H1 (cell line): ENCODE measurements around the gene DPYSL3. TPM values are rescaled to one million over a fixed set of nuclear protein-coding genes. Genes with fewer than 3 reads are reported as not detected.

ENCODE experiments used
- CTCF ChIA-PET: fragments of 300-600 bp; sonication (Branson Sonifier 250); formaldehyde crosslinking; loops from one replicate; lab custom pipeline; 2021; ENCODE audit not compliant: partially characterized antibody; lab: Charles Lee
- POLR2A ChIA-PET: fragments of 300-600 bp; sonication (Branson Sonifier 250); formaldehyde crosslinking; loops from one replicate; lab custom pipeline; 2021; ENCODE audit warnings: inconsistent platforms; ENCODE audit not compliant: partially characterized antibody; lab: Charles Lee
- DNase-seq, 2 experiments: peaks; one replicate each; pipeline versions ENCODE4 v3.0.0 to v3.0.0-alpha.2; 2010 to 2022; ENCODE audit warnings: low spot score in 2 of 2, low read depth in 1 of 2, mixed read lengths in 1 of 2
- FAIRE-seq: peaks from 2 replicates; lab custom pipeline; 2011; peaks lifted over from hg19 to GRCh38; lab: Jason Lieb, UNC
- H2AFZ ChIP-seq: 2 replicates; pipeline ENCODE4 v1.8.1; 2012; ENCODE audit warnings: low read length, inconsistent platforms
- H2AK5ac ChIP-seq: 2 replicates; pipeline ENCODE4 v1.6.1; 2013; ENCODE audit warnings: low read depth, low read length
- H2BK120ac ChIP-seq: replicated peaks from 2 replicates; pipeline ENCODE3; 2013; ENCODE audit warnings: low read depth, low read length, inconsistent platforms
- H2BK12ac ChIP-seq: 2 replicates; pipeline ENCODE4 v1.6.1; 2013; ENCODE audit warnings: low read depth, low read length
- H2BK15ac ChIP-seq: 2 replicates; pipeline ENCODE4 v1.6.1; 2013; ENCODE audit warnings: low read length
- H2BK20ac ChIP-seq: 2 replicates; pipeline ENCODE4 v1.6.1; 2013; ENCODE audit warnings: low read length
- H2BK5ac ChIP-seq: 2 replicates; pipeline ENCODE4 v1.6.1; 2013; ENCODE audit warnings: low read depth, low read length
- H3K14ac ChIP-seq: 2 replicates; pipeline ENCODE4 v1.6.1; 2013; ENCODE audit warnings: inconsistent platforms; ENCODE audit not compliant: insufficient read length
- H3K18ac ChIP-seq: 2 replicates; pipeline ENCODE4 v1.6.1; 2013; ENCODE audit warnings: low read length; ENCODE audit errors: extremely low read depth
- H3K23ac ChIP-seq: 2 replicates; pipeline ENCODE4 v1.6.1; 2013; ENCODE audit warnings: inconsistent platforms; ENCODE audit not compliant: insufficient read length
- H3K23me2 ChIP-seq: 2 replicates; pipeline ENCODE4 v1.6.1; 2013; ENCODE audit warnings: low read depth, low read length
- H3K27ac ChIP-seq: 2 replicates; pipeline ENCODE4 v1.6.1; 2011; ENCODE audit warnings: low read depth, low read length, inconsistent platforms
- H3K27me3 ChIP-seq, 4 experiments: replicated peaks in 1 of 4; 1 replicate in 1 of 4; 2 replicates in 3 of 4; pipeline versions ENCODE4 v1.6.1 to v1.8.1; 2011 to 2013; ENCODE audit warnings: low read length in 3 of 4, mild to moderate bottlenecking in 3 of 4, inconsistent platforms in 2 of 4, mixed read lengths in 2 of 4, moderate library complexity in 1 of 4; ENCODE audit not compliant: control insufficient read depth in 3 of 4, insufficient read depth in 3 of 4; ENCODE audit errors: extremely low read depth in 1 of 4
- H3K36me3 ChIP-seq, 4 experiments: 2 replicates each; pipeline versions ENCODE4 v1.6.1 to v1.8.1; 2011 to 2013; ENCODE audit warnings: mild to moderate bottlenecking in 4 of 4, low read length in 3 of 4, moderate library complexity in 2 of 4, control low read depth in 1 of 4, inconsistent platforms in 1 of 4; ENCODE audit not compliant: insufficient read depth in 4 of 4, control insufficient read depth in 2 of 4
- H3K4ac ChIP-seq: replicated peaks from 2 replicates; pipeline ENCODE3; 2013; ENCODE audit warnings: low read length, low read depth, mixed read lengths, inconsistent platforms; ENCODE audit not compliant: insufficient read length
- H3K4me1 ChIP-seq, 4 experiments: replicated peaks in 1 of 4; 1 replicate in 1 of 4; 2 replicates in 3 of 4; pipeline versions ENCODE4 v1.6.1 to v1.8.1; 2011 to 2013; ENCODE audit warnings: low read length in 3 of 4, inconsistent platforms in 2 of 4, mixed read lengths in 1 of 4; ENCODE audit not compliant: insufficient read depth in 4 of 4, control insufficient read depth in 3 of 4
- H3K4me2 ChIP-seq, 2 experiments: 2 replicates each; pipeline versions ENCODE4 v1.6.1 to v1.8.1; 2011 to 2013; ENCODE audit warnings: low read depth in 2 of 2, low read length in 2 of 2, control low read depth in 1 of 2, inconsistent platforms in 1 of 2, mild to moderate bottlenecking in 1 of 2; ENCODE audit not compliant: insufficient read depth in 1 of 2
- H3K4me3 ChIP-seq, 4 experiments: fragments of 200-600, 300-600 bp in 1 of 4; sonication (generic), shearing (Covaris generic), sonication (Bioruptor Twin) in 1 of 4; 2 replicates each; pipeline versions ENCODE4 v1.5.1 to v1.8.1; 2011 to 2016; ENCODE audit warnings: low read length in 4 of 4, low read depth in 3 of 4, control low read depth in 2 of 4, inconsistent platforms in 2 of 4, mild to moderate bottlenecking in 2 of 4, mixed read lengths in 1 of 4, moderate library complexity in 1 of 4; ENCODE audit not compliant: insufficient read depth in 2 of 4; ENCODE audit errors: extremely low read depth in 1 of 4
- H3K56ac ChIP-seq: replicated peaks from 2 replicates; pipeline ENCODE3; 2013; ENCODE audit warnings: low read depth, mild to moderate bottlenecking, mixed read lengths, low read length, inconsistent platforms; ENCODE audit not compliant: insufficient read length
- H3K79me1 ChIP-seq: 2 replicates; pipeline ENCODE4 v1.6.1; 2013; ENCODE audit warnings: low read depth, low read length, control low read depth
- H3K79me2 ChIP-seq, 2 experiments: 2 replicates each; pipeline versions ENCODE4 v1.6.1 to v1.8.1; 2012 to 2013; ENCODE audit warnings: low read length in 2 of 2, mild to moderate bottlenecking in 2 of 2, inconsistent platforms in 1 of 2; ENCODE audit not compliant: insufficient read depth in 2 of 2, control insufficient read depth in 1 of 2
- H3K9ac ChIP-seq, 4 experiments: replicated peaks in 1 of 4; 1 replicate in 1 of 4; 2 replicates in 3 of 4; pipeline versions ENCODE4 v1.6.1 to v1.8.1; 2011 to 2013; ENCODE audit warnings: low read depth in 3 of 4, low read length in 3 of 4, control low read depth in 2 of 4, mild to moderate bottlenecking in 2 of 4, moderate library complexity in 2 of 4, inconsistent platforms in 1 of 4; ENCODE audit errors: extremely low read depth in 1 of 4
- H3K9me3 ChIP-seq, 2 experiments: 2 replicates each; pipeline versions ENCODE4 v1.6.1 to v1.8.1; 2012 to 2013; ENCODE audit warnings: mild to moderate bottlenecking in 2 of 2, moderate library complexity in 2 of 2, control low read depth in 1 of 2, inconsistent platforms in 1 of 2, low read depth in 1 of 2, low read length in 1 of 2, mixed read lengths in 1 of 2; ENCODE audit not compliant: insufficient read depth in 2 of 2
- H4K20me1 ChIP-seq, 2 experiments: replicated peaks in 1 of 2; 2 replicates each; pipeline versions ENCODE3 to v1.8.1; 2011 to 2013; ENCODE audit warnings: inconsistent platforms in 2 of 2, low read length in 2 of 2, mild to moderate bottlenecking in 1 of 2; ENCODE audit not compliant: insufficient read depth in 2 of 2, control insufficient read depth in 1 of 2
- H4K5ac ChIP-seq: 2 replicates; pipeline ENCODE4 v1.6.1; 2013; ENCODE audit warnings: low read length, low read depth, mixed read lengths, inconsistent platforms; ENCODE audit not compliant: insufficient read length
- H4K8ac ChIP-seq: 2 replicates; pipeline ENCODE4 v1.8.0; 2013; ENCODE audit warnings: mild to moderate bottlenecking, moderate library complexity, low read length, inconsistent platforms; ENCODE audit not compliant: insufficient read depth; ENCODE audit errors: extremely low read depth
- H4K91ac ChIP-seq: replicated peaks from 2 replicates; pipeline ENCODE3; 2013; ENCODE audit warnings: low read length, mixed read lengths, inconsistent platforms; ENCODE audit not compliant: insufficient read length
- ASH2L ChIP-seq: fragments of 200-600, 300-600 bp; sonication (generic); IDR thresholded peaks from one replicate; pipeline ENCODE4 v1.7.1; 2017; ENCODE audit warnings: low read length
- BCL11A ChIP-seq, 2 experiments: IDR thresholded peaks; one replicate each; pipeline ENCODE4 v1.6.1; 2011; ENCODE audit warnings: low read depth in 2 of 2, low read length in 2 of 2, mild to moderate bottlenecking in 2 of 2
- CREB1 ChIP-seq: IDR thresholded peaks from 2 replicates; pipeline ENCODE4 v1.6.1; 2012; ENCODE audit warnings: inconsistent platforms
- RBBP5 ChIP-seq: IDR thresholded peaks from 2 replicates; pipeline ENCODE4 v1.7.1; 2012; ENCODE audit warnings: low read depth, mild to moderate bottlenecking, inconsistent platforms, low read length, moderate library complexity, borderline replicate concordance
- SAP30 ChIP-seq: fragments of 300-600 bp; sonication (generic); IDR thresholded peaks from 2 replicates; pipeline ENCODE4 v1.7.1; 2012; ENCODE audit warnings: low read length, moderate library complexity, mild to moderate bottlenecking, inconsistent platforms; ENCODE audit not compliant: insufficient read depth, insufficient replicate concordance
- TAF1 ChIP-seq: IDR thresholded peaks from 2 replicates; pipeline ENCODE4 v1.6.1; 2011; ENCODE audit warnings: mild to moderate bottlenecking, low read depth, low read length
- YY1 ChIP-seq: IDR thresholded peaks from 2 replicates; pipeline ENCODE4 v1.6.1; 2011; ENCODE audit warnings: low read depth, mild to moderate bottlenecking, low read length
- WGBS, 2 experiments: shearing (Covaris generic) in 1 of 2; methylation state at CpG; one replicate each; pipeline versions ENCODE4 v1.1.6 to v1.1.7; 2013 to 2015; ENCODE audit warnings: low lambda C conversion rate in 2 of 2, mixed read lengths in 2 of 2, inconsistent platforms in 1 of 2, low coverage in 1 of 2, missing lambda C conversion rate in 1 of 2; ENCODE audit not compliant: insufficient replicate concordance in 2 of 2, insufficient coverage in 1 of 2, insufficient read length in 1 of 2; ENCODE audit errors: extremely low coverage in 1 of 2, missing lambda C conversion rate in 1 of 2; 5-methylcytosine and 5-hydroxymethylcytosine counted together
- polyA plus RNA-seq, 7 experiments: library from polyadenylated mRNA; depleted of rRNA in 3 of 7; stranded (reverse) in 5 of 7; unstranded in 2 of 7; fragments of >200 nt in 5 of 7; fragments of 200-250 nt in 2 of 7; gene quantifications; 1 replicate in 5 of 7; 2 replicates in 1 of 7; 4 replicates in 1 of 7; pipeline versions ENCODE4 v1.2.1 to v1.2.3, GENCODE V29; 2011 to 2013; ENCODE audit warnings: missing spikeins in 2 of 7, mixed read lengths in 2 of 7
- total RNA-seq: library from RNA; stranded (reverse); fragmentation: NEBNext Ultra II Directional; extraction: Animal tissue kit (Norgen Biotek cat#: 25700); gene quantifications from 2 replicates; pipeline ENCODE4 v1.2.1, GENCODE V29; 2021

DPYSL3 gene
- total and polyA plus RNA-seq, 2 of the 8 experiments (the other 6 are each of a cell fraction or from before 2014, with no cell fraction given) = 268 to 387 TPM

DNA sequence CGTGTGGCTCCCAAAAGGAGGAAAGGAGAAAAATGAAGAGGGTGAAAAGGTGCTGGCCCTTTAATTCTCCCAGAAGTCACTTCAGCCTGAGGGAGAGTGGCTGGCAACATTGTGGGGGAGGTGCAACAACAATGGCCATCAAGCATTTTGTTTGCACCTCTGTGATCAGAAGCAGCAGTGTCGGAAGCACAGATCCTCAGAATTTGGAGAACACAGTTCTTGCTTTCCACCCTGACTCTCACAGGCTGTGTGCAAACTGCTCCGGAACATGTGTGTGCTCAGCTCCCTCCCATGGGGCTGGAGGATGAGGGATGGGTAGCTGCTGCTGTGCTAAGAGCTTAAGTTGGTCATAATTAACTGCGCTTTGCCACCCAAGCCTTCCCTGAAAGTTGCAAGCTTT is 127.1 kb downstream of the DPYSL3 start:
- no peak overlapping the region for H3K14ac ChIP-seq
- peak overlapping the region; percentile 82 for H2BK5ac ChIP-seq
- H3K27me3 ChIP-seq = no peaks in the 10 kb centered on the region; a peak in 1 of 7 replicates
- H2BK120ac ChIP-seq = peak overlapping the region; percentile 30
- no peak for DNase-seq
- 0 out of 2 replicates have a peak, but pooled peaks have one; percentile 34 for TF ChIP-seq TAF1
- no peak for TF ChIP-seq BCL11A (IDR thresholded peaks at IDR 0.05; ENCODE audit: low read depth in 2 of 2, low read length in 2 of 2)
- no peak for TF ChIP-seq SAP30
- no peak for TF ChIP-seq CREB1
- peak; percentile 82 for TF ChIP-seq ASH2L
- TF ChIP-seq YY1 = 0 out of 2 replicates have a peak, but pooled peaks have one; percentile 10
- TF ChIP-seq RBBP5 = peak; percentile 63; the same call in 1 of the 2 replicates
- H3K79me2 ChIP-seq = no peaks in the 10 kb centered on the region
- peak overlapping the region; percentile 99 for H2AFZ ChIP-seq
- H3K4me1 ChIP-seq = peaks cover 2 to 10% (median 8%) of the 10 kb centered on the region in 4 experiments; a peak in 5 of 7 replicates
- peak overlapping the region; percentile 53; the same call in 1 of the 2 replicates for H2BK15ac ChIP-seq
- H4K91ac ChIP-seq = peak overlapping the region; percentile 31
- H3K18ac ChIP-seq = peak overlapping the region; percentile 41
- H2BK20ac ChIP-seq = peak overlapping the region; percentile 53; the same call in 1 of the 2 replicates
- no peak overlapping the region for H3K56ac ChIP-seq
- WGBS, 2 experiments = 78% methylated on average over 4 of the region's 4 CpGs; no CpG with 5 or more reads in 1 of the 2 experiments
- ChIA-PET CTCF (interaction anchor here (1.1 to 3.1 kb wide), 5 partner anchors 9 to 849 kb away, joined by 3 to 24 read pairs (median 4); no protein-coding TSS in a partner anchor), POLR2A (no interaction called here)
- no peaks in the 10 kb centered on the region for H3K23me2 ChIP-seq
- H3K79me1 ChIP-seq = no peaks in the 10 kb centered on the region
- H3K27ac ChIP-seq = peak overlapping the region; percentile 37; the same call in 1 of the 2 replicates
- no peaks in the 10 kb centered on the region for H3K36me3 ChIP-seq
- peak overlapping the region; percentile 63 for H4K5ac ChIP-seq
- peak overlapping the region; percentile 73 for H2BK12ac ChIP-seq
- H3K4ac ChIP-seq = peak overlapping the region; percentile 17
- no peak overlapping the region for H3K9ac ChIP-seq
- peak overlapping the region; percentile 36 to 49; a peak in 3 of 4 replicates for H3K4me2 ChIP-seq
- no peaks in the 10 kb centered on the region for H4K20me1 ChIP-seq
- peaks cover 5 to 9% of the 10 kb centered on the region in 2 experiments; a peak in 2 of 4 replicates for H3K9me3 ChIP-seq
- FAIRE-seq = no peak
- H3K23ac ChIP-seq = no peak overlapping the region
- H3K4me3 ChIP-seq = no peak overlapping the region
- no peak overlapping the region for H2AK5ac ChIP-seq
- H4K8ac ChIP-seq = no peak overlapping the region
